ENCODE measurements around the gene OR2K2. TPM values are rescaled to one million over a fixed set of nuclear protein-coding genes. Genes with fewer than 3 reads are reported as not detected.

Gene OR2K2
- polyA plus RNA-seq, 1 donor from 2014 or later, result 0.68 TPM

DNA sequence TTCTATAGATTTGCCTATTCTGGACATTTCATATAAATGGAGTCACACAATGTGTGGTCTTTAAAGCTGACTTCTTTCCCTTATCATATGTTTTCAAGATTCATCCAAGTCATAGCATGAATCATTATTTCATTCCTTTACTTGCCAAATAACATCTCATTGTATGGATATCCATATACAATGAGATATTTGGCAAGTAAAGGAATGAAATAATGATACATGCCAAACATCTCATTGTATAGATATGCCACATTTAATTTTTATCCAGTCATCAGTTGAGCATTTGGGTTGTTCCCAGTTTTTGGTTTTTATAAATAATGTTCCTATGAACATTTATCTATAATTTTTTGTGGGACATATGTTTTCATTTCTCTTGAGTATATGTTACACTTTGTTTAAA is 20.5 kb upstream of the OR2K2 start:
- no peaks in the 10 kb centered on the region for H4K20me1 ChIP-seq (ENCODE audit: insufficient read depth)
- H2AFZ ChIP-seq (ENCODE audit: low read depth, low read length), result no peak overlapping the region
- H3F3A ChIP-seq (ENCODE audit: insufficient read depth, low read length, poor library complexity, severe bottlenecking), result no peaks in the 10 kb centered on the region
- no peak overlapping the region for H3K27ac ChIP-seq (ENCODE audit: low read length)
- no peaks in the 10 kb centered on the region for H3K9me3 ChIP-seq (ENCODE audit: low read length)
- no peaks in the 10 kb centered on the region for H3K79me2 ChIP-seq (replicated peaks; ENCODE audit: insufficient read depth, low read length)
- no peaks in the 10 kb centered on the region for H3K9me2 ChIP-seq (ENCODE audit: insufficient read depth, low read length)
- H3K4me3 ChIP-seq (ENCODE audit: low read length), result no peak overlapping the region
- TF ChIP-seq POLR2AphosphoS5 (IDR thresholded peaks at IDR 0.05), result no peak
- TF ChIP-seq EZH2 (IDR thresholded peaks at IDR 0.05; ENCODE audit: borderline replicate concordance, insufficient read depth, low read length, poor library complexity, severe bottlenecking), result no peak
- no peak for TF ChIP-seq EP300 (conservative IDR thresholded peaks at IDR 0.05; ENCODE audit: poor library complexity, severe bottlenecking)
- TF ChIP-seq, protein P1, sequence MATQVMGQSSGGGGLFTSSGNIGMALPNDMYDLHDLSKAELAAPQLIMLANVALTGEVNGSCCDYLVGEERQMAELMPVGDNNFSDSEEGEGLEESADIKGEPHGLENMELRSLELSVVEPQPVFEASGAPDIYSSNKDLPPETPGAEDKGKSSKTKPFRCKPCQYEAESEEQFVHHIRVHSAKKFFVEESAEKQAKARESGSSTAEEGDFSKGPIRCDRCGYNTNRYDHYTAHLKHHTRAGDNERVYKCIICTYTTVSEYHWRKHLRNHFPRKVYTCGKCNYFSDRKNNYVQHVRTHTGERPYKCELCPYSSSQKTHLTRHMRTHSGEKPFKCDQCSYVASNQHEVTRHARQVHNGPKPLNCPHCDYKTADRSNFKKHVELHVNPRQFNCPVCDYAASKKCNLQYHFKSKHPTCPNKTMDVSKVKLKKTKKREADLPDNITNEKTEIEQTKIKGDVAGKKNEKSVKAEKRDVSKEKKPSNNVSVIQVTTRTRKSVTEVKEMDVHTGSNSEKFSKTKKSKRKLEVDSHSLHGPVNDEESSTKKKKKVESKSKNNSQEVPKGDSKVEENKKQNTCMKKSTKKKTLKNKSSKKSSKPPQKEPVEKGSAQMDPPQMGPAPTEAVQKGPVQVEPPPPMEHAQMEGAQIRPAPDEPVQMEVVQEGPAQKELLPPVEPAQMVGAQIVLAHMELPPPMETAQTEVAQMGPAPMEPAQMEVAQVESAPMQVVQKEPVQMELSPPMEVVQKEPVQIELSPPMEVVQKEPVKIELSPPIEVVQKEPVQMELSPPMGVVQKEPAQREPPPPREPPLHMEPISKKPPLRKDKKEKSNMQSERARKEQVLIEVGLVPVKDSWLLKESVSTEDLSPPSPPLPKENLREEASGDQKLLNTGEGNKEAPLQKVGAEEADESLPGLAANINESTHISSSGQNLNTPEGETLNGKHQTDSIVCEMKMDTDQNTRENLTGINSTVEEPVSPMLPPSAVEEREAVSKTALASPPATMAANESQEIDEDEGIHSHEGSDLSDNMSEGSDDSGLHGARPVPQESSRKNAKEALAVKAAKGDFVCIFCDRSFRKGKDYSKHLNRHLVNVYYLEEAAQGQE (IDR thresholded peaks at IDR 0.05; ENCODE audit: borderline replicate concordance), result no peak
- no peak for TF ChIP-seq RAD21 (conservative IDR thresholded peaks at IDR 0.05)
- TF ChIP-seq SMC3 (conservative IDR thresholded peaks at IDR 0.05; ENCODE audit: poor library complexity), result no peak
- TF ChIP-seq, protein P2, sequence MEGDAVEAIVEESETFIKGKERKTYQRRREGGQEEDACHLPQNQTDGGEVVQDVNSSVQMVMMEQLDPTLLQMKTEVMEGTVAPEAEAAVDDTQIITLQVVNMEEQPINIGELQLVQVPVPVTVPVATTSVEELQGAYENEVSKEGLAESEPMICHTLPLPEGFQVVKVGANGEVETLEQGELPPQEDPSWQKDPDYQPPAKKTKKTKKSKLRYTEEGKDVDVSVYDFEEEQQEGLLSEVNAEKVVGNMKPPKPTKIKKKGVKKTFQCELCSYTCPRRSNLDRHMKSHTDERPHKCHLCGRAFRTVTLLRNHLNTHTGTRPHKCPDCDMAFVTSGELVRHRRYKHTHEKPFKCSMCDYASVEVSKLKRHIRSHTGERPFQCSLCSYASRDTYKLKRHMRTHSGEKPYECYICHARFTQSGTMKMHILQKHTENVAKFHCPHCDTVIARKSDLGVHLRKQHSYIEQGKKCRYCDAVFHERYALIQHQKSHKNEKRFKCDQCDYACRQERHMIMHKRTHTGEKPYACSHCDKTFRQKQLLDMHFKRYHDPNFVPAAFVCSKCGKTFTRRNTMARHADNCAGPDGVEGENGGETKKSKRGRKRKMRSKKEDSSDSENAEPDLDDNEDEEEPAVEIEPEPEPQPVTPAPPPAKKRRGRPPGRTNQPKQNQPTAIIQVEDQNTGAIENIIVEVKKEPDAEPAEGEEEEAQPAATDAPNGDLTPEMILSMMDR (IDR thresholded peaks at IDR 0.05; ENCODE audit: poor library complexity, severe bottlenecking), result no peak
- TF ChIP-seq MXI1 (conservative IDR thresholded peaks at IDR 0.05; ENCODE audit: poor library complexity, severe bottlenecking), result no peak
- TF ChIP-seq TAF1 (IDR thresholded peaks at IDR 0.05; ENCODE audit: low read depth), result no peak
- H3K27me3 ChIP-seq (ENCODE audit: insufficient read depth, low read depth, low read length), result no peaks in the 10 kb centered on the region
- no peaks in the 10 kb centered on the region for H3K36me3 ChIP-seq (ENCODE audit: insufficient read depth, low read length)
- no peak overlapping the region for H3K4me2 ChIP-seq (ENCODE audit: low read length)
- no peak overlapping the region for H3K9ac ChIP-seq (ENCODE audit: low read length)

DNA sequence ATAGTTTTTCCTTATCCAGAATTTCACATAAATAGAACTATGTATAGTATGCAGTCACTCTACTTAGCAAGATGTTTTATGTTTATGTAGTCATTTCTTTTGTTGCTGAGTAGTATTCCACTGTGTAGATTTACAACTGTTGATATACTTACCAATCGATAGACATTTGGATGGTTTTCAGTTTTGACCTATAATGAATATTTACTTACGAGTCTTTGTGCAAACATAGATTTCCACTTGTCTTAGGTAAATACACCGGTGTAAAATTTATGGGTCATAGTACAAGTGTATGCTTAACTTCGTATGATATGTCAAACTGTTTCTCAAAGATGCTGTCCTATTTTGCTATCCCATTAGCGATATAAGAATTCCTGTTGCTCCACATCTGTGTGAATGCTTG is 19.7 kb upstream of the OR2K2 start:
- Histone ChIP-seq H3K27me3 (ENCODE audit: insufficient read depth, low read depth, low read length) (no peaks in the 10 kb centered on the region), H3F3A (ENCODE audit: insufficient read depth, low read length, poor library complexity, severe bottlenecking) (no peaks in the 10 kb centered on the region), H3K79me2 (replicated peaks; ENCODE audit: insufficient read depth, low read length) (no peaks in the 10 kb centered on the region), H3K9me3 (ENCODE audit: low read length) (no peaks in the 10 kb centered on the region), H3K4me2 (ENCODE audit: low read length) (no peak overlapping the region), H3K9ac (ENCODE audit: low read length) (no peak overlapping the region), H3K36me3 (ENCODE audit: insufficient read depth, low read length) (no peaks in the 10 kb centered on the region), H2AFZ (ENCODE audit: low read depth, low read length) (no peak overlapping the region), H3K27ac (ENCODE audit: low read length) (no peak overlapping the region), H4K20me1 (ENCODE audit: insufficient read depth) (no peaks in the 10 kb centered on the region), H3K9me2 (ENCODE audit: insufficient read depth, low read length) (no peaks in the 10 kb centered on the region), H3K4me3 (ENCODE audit: low read length) (no peak overlapping the region)
- TF ChIP-seq EZH2 (IDR thresholded peaks at IDR 0.05; ENCODE audit: borderline replicate concordance, insufficient read depth, low read length, poor library complexity, severe bottlenecking) (no peak), TAF1 (IDR thresholded peaks at IDR 0.05; ENCODE audit: low read depth) (no peak), MXI1 (conservative IDR thresholded peaks at IDR 0.05; ENCODE audit: poor library complexity, severe bottlenecking) (no peak), RAD21 (conservative IDR thresholded peaks at IDR 0.05) (no peak), EP300 (conservative IDR thresholded peaks at IDR 0.05; ENCODE audit: poor library complexity, severe bottlenecking) (no peak), POLR2AphosphoS5 (IDR thresholded peaks at IDR 0.05) (no peak), SMC3 (conservative IDR thresholded peaks at IDR 0.05; ENCODE audit: poor library complexity) (no peak)
- TF ChIP-seq, protein P2 (IDR thresholded peaks at IDR 0.05; ENCODE audit: poor library complexity, severe bottlenecking), result no peak
- TF ChIP-seq, protein P1 (IDR thresholded peaks at IDR 0.05; ENCODE audit: borderline replicate concordance), result no peak

Measured in neural cell (in vitro differentiated cells).